Activated T-cell treated with anti-CD3 and anti-CD28 coated beads, Interleukin-2, amount 50 U/mL, for 24 hours (primary cell): Measurements from ENCODE around the gene NOD1.

Source experiments
- DNase-seq: peaks from one replicate; pipeline ENCODE4 v3.0.0-alpha.2; 2020
- H3K27ac Mint-ChIP-seq: 2 replicates; pipeline ENCODE4 v1.8.0; 2020; ENCODE audit warnings: mild to moderate bottlenecking, mixed read lengths
- H3K27me3 Mint-ChIP-seq: 2 replicates; pipeline ENCODE4 v1.8.0; 2020; ENCODE audit warnings: mixed read lengths
- H3K36me3 Mint-ChIP-seq: 2 replicates; pipeline ENCODE4 v1.8.0; 2020; ENCODE audit warnings: low read depth, mixed read lengths
- H3K4me1 Mint-ChIP-seq: 2 replicates; pipeline ENCODE4 v1.8.0; 2020; ENCODE audit warnings: low read depth, mixed read lengths
- H3K4me3 Mint-ChIP-seq: 2 replicates; pipeline ENCODE4 v1.8.0; 2020; ENCODE audit warnings: mild to moderate bottlenecking, moderate library complexity, mixed read lengths
- H3K9me3 Mint-ChIP-seq: 2 replicates; pipeline ENCODE4 v1.8.0; 2020; ENCODE audit warnings: mixed read lengths

NOD1 gene

DNA sequence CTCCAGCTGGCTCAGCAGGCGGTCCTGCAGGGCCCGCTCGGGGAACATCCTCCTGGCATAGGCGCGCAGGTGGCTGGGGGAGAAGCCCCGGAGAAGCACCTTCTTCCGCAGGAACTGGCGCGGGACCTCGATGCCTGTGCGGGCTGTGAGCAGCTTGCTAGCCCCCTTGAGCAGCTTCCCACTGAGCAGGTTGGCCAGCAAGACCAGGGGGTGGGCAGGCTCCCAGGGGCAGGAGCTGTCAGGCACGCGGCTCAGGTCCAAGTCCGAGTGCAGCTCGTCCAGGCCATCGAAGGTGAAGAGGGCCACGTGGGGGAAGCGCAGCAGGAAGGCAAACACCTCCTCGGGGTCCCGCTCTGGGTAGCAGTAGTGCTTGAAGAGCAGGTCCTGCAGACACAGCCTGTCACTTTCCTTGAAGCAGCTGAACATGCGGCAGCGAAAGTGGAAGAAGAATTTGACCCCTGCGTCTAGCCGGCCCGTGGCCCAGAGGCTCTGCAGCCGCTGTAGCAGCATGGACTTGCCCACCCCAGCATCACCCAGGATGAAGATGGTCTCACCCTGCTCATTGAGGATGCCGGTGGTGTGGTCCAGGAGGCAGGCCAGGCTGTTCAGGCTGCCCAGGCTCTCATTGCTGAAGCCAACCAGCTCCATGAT lies 26.2 kb downstream of the NOD1 start:
- H3K27ac Mint-ChIP-seq: no peak overlapping the region
- no peak overlapping the region for H3K4me3 Mint-ChIP-seq
- no peaks in the 10 kb centered on the region for H3K9me3 Mint-ChIP-seq
- H3K36me3 Mint-ChIP-seq: peaks cover 74% of the 10 kb centered on the region
- DNase-seq: no peak
- H3K4me1 Mint-ChIP-seq: no peaks in the 10 kb centered on the region
- no peaks in the 10 kb centered on the region for H3K27me3 Mint-ChIP-seq

DNA sequence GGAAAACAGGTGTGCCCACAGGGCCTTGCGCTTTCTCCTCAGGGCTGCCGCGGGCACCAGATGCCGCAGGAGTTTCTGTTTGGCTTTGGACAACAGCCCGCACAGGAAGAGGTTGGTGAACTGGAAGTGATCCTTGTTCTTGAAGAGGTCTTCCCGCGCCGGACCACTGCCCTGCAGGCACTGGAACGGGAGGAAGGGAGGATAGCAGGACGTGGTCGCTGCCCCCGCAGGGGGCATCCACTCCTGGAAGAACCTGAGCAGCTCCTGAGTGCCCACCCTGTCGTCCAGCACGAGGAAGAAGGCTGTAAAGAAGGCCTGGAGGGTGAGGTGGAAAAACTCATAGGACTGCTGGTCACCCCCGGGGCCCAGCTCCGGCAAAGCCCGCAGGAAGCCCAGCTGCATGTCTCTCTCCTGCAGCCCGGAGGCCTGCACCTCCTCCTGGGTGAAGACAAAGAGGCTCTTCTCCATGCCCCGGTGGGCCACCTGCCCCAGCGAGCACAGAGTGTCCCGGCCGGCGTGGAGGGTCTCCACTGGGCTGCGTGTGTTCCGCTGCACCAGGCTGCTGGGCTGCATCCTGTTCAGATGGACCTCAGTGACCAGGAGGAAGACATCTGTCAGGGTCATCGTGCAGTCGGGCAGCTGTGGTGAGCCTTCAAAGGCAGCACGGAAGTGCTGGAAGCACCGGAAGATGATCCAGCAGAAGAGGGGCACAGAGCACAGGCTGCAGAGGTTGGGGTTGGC lies 26.9 kb downstream of the NOD1 start:
- peaks cover 77% of the 10 kb centered on the region for H3K36me3 Mint-ChIP-seq
- no peak for DNase-seq
- H3K9me3 Mint-ChIP-seq: no peaks in the 10 kb centered on the region
- H3K4me3 Mint-ChIP-seq: no peak overlapping the region
- no peak overlapping the region for H3K27ac Mint-ChIP-seq
- H3K27me3 Mint-ChIP-seq: no peaks in the 10 kb centered on the region
- H3K4me1 Mint-ChIP-seq: no peaks in the 10 kb centered on the region

DNA sequence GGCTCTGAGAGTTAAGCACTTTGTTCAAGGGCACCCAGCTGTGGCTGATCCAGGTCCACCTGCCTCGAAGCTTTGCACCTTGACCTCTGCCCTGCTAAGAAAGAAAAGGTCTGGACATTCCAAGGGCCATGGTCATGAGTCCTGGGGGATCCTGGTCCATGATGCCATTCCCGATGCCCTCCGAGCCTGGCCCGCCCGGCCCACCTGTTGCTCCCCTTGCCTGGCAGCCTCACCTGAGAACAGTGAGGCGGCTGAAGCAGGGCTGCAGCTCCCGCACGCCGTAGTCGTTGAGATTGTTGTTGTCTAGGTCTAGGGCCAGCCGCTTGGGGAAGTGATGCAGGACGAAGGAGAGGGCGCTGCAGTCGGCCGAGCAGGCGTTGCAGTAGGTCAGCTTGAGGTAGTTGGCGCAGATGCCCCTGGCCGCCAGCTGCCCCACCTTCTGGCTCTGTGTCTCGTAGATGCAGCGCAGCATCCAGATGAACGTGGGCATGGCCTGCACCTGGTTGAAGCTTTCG lies 27.5 kb downstream of the NOD1 start:
- Mint-ChIP-seq H3K9me3 (no peaks in the 10 kb centered on the region), H3K27me3 (no peaks in the 10 kb centered on the region), H3K4me3 (no peak overlapping the region), H3K4me1 (peaks cover 2% of the 10 kb centered on the region), H3K36me3 (peaks cover 77% of the 10 kb centered on the region), H3K27ac (no peak overlapping the region)
- no peak for DNase-seq

GRCh38 chr7:30450240-30450982 lies 28.2 kb downstream of the NOD1 start:
- H3K27me3 Mint-ChIP-seq: no peaks in the 10 kb centered on the region
- H3K4me3 Mint-ChIP-seq: no peak overlapping the region
- peaks cover 74% of the 10 kb centered on the region for H3K36me3 Mint-ChIP-seq
- no peak for DNase-seq
- H3K27ac Mint-ChIP-seq: no peak overlapping the region
- no peaks in the 10 kb centered on the region for H3K9me3 Mint-ChIP-seq
- H3K4me1 Mint-ChIP-seq: peaks cover 7% of the 10 kb centered on the region

DNA sequence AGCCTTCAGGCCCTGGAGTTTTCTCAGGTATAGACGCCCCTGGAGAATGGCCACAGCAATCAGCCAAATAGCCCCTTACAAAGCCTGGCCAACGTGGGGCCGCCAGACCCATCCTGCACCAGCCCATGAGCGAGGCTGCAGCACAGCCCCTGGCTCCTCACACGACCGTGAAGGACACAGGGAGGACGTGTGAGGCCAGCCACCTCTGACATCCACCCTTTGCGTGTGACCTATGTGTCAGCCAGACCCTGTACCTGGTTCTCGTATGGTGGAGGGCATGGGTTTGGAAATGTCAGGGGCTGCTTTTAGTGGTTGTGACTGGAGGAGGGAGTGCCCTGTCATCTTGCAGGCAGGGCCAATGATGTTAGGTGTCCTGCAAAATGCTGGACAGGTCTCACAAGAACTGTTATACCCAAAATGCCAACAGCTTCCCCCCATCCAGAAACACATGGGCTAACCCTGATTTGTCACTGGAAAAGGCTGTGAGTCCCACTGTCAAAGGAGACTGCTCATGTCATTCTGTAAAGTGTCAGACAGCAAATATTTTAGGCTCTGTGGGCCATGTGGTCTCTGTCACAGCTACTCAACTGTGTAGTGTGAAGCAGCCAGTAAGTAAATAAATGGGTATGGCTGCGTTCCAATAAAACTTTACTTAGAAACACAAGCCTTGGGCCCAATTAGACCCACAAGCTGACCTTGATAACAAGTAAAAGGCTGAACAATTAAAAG lies 30.0 kb downstream of the NOD1 start:
- Mint-ChIP-seq H3K36me3 (peaks cover 57% of the 10 kb centered on the region), H3K4me3 (no peak overlapping the region), H3K4me1 (peaks cover 7% of the 10 kb centered on the region), H3K9me3 (no peaks in the 10 kb centered on the region), H3K27me3 (no peaks in the 10 kb centered on the region), H3K27ac (no peak overlapping the region)
- no peak for DNase-seq

DNA sequence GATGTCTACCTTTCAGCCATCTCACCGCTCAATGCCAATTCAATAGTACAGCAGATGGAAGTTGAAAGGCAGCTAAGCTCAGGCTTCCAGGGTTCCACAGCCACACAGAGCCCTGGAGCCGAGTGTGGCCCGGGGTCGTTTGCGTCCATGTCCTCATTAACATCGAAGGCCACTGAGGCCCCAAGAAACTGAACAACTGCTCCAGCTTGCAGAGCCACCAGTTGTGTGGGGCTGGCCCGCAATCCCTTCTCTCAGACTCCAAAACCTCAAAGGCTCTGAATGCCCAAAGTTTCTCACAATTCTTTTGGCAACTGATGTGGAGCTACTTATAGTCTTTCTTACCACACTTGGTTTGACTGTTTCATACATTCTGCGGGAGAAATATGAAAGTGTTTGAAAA lies 31.1 kb downstream of the NOD1 start:
- Mint-ChIP-seq H3K27me3 (no peaks in the 10 kb centered on the region), H3K27ac (no peak overlapping the region), H3K4me1 (peaks cover 7% of the 10 kb centered on the region), H3K9me3 (no peaks in the 10 kb centered on the region), H3K36me3 (peaks cover 47% of the 10 kb centered on the region), H3K4me3 (no peak overlapping the region)
- no peak for DNase-seq

DNA sequence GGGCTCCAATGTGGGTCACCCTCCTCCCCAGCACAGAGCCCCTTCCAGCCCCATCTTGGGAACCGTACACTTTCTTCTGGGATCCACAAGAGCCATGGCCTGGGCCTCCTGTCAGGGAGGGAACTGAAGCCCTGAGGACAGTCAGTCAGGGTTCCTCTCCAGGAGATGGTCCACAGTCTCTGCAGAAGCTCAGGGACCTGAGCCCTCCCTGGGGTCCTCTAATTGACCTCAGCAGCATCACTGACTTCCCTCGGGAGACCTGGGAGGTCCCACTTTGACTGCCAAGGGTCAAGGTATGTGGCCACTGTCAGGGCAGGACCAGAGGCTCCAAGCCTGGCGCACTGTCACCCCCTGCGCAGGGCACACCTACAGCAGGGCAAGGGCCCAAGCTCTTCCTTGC lies 32.3 kb downstream of the NOD1 start:
- H3K36me3 Mint-ChIP-seq: peaks cover 39% of the 10 kb centered on the region
- H3K9me3 Mint-ChIP-seq: no peaks in the 10 kb centered on the region
- peaks cover 7% of the 10 kb centered on the region for H3K4me1 Mint-ChIP-seq
- DNase-seq: no peak
- no peaks in the 10 kb centered on the region for H3K27me3 Mint-ChIP-seq
- peak overlapping the region; percentile 53 for H3K27ac Mint-ChIP-seq
- peak overlapping the region; percentile 1 for H3K4me3 Mint-ChIP-seq

GRCh38 chr7:30445770-30446169 lies 32.8 kb downstream of the NOD1 start:
- Mint-ChIP-seq H3K27ac (peak overlapping the region; percentile 53), H3K4me3 (peak overlapping the region; percentile 1), H3K36me3 (peaks cover 34% of the 10 kb centered on the region), H3K27me3 (no peaks in the 10 kb centered on the region), H3K9me3 (no peaks in the 10 kb centered on the region), H3K4me1 (peaks cover 7% of the 10 kb centered on the region)
- peak; percentile 71 for DNase-seq

DNA sequence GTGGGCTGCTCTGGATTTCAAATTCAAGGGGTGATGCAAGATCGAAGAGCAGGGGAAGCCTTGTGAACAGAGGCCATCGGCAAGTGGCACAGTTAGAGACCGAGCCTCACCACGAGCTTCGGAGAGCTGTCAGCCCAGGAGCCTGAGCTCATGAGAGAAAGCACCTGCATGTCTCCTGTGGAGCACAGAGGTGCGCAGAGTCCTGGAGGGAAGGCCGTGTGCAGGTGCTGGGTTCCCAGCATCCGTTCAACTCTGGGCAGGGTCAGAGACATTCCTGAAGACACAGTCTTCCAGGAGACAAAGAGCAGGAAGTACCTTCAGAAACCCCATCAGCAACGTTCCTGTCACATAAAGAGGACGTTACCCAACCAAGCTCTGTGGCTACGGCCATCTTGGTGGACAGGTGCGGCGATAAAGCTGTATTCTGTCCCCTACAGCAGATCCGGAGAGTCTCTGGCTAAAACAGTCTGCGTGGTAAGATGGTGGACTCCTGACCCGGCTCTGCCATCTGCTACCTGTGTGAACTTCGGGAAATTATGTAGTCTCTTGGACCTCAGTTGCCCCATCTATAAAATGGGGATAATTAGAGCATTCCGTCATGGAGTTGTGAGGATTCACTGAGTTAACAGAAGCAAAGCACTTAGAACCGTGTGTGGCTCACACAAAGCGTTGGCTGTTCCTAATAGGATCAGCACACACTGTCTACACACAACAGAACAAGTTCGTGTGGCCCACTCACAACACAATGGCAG lies 40.6 kb downstream of the NOD1 start:
- Mint-ChIP-seq H3K27ac (no peak overlapping the region), H3K4me3 (no peak overlapping the region), H3K4me1 (peaks cover 2% of the 10 kb centered on the region), H3K36me3 (peaks cover 49% of the 10 kb centered on the region), H3K27me3 (no peaks in the 10 kb centered on the region), H3K9me3 (no peaks in the 10 kb centered on the region)
- no peak for DNase-seq

GRCh38 chr7:30436518-30436917 lies 42.1 kb downstream of the NOD1 start:
- Mint-ChIP-seq H3K9me3 (no peaks in the 10 kb centered on the region), H3K27me3 (no peaks in the 10 kb centered on the region), H3K4me1 (peaks cover 2% of the 10 kb centered on the region), H3K36me3 (peaks cover 60% of the 10 kb centered on the region), H3K27ac (no peak overlapping the region), H3K4me3 (no peak overlapping the region)
- no peak for DNase-seq

GRCh38 chr7:30436046-30436445 lies 42.5 kb downstream of the NOD1 start:
- Mint-ChIP-seq H3K27ac (no peak overlapping the region), H3K36me3 (peaks cover 65% of the 10 kb centered on the region), H3K27me3 (no peaks in the 10 kb centered on the region), H3K4me3 (no peak overlapping the region), H3K4me1 (peaks cover 2% of the 10 kb centered on the region), H3K9me3 (no peaks in the 10 kb centered on the region)
- no peak for DNase-seq

DNA sequence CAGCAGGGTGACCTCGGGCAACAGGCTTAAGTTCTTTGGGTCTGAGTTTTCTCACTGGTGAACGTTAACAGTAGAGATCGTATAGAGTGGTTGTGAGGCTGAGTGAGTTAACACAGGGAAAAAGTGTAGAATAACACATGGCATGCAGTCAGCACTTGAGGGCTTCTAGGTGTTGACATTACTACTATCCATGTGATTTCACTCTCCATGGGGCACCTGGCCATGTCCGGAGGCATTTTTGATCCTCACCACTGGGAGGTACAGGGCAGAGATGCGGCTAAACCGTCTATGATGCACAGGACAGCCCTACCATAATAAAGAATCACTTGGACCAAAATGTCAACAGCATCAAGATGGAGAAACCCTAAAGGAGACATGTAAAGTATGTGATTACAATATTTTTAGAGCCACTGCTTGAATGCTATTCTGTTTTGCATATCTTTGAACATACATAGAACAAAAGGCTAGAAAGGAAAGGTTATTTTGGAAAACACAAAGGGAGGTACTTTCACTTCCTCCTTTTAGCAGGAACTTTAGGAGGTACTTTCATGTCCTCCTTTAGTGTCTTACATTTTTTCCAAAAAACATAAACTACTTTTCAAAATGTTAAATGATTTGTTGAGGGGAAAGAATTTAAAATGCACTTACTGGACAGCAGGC lies 44.3 kb downstream of the NOD1 start:
- no peak for DNase-seq
- Mint-ChIP-seq H3K36me3 (peaks cover 72% of the 10 kb centered on the region), H3K4me3 (no peak overlapping the region), H3K4me1 (peaks cover 2% of the 10 kb centered on the region), H3K9me3 (no peaks in the 10 kb centered on the region), H3K27ac (peak overlapping the region; percentile 31), H3K27me3 (no peaks in the 10 kb centered on the region)

DNA sequence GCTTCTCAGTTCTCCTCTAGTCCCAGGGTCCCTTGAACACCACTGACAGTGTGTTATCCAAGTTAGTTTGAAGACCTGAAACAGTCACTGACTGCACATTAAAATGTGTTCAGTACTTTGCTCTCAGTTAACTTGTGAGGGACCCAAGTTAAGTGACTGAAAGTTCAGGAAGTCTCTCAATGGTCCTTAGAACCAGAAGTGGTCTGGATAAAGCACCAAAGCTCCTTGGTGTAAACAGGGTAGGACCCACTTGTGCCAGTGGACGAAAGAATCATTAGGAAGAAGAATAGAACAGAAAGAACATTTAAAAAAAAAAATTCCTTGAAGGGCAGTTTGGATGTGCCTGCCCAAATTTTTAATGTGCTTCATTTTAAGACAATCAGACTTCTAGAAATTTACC lies 45.1 kb downstream of the NOD1 start:
- no peak overlapping the region for H3K27ac Mint-ChIP-seq
- peaks cover 74% of the 10 kb centered on the region for H3K36me3 Mint-ChIP-seq
- no peak overlapping the region for H3K4me3 Mint-ChIP-seq
- no peaks in the 10 kb centered on the region for H3K9me3 Mint-ChIP-seq
- H3K4me1 Mint-ChIP-seq: no peaks in the 10 kb centered on the region
- H3K27me3 Mint-ChIP-seq: no peaks in the 10 kb centered on the region
- DNase-seq: no peak
